ENCODE results near the gene MLN.

DNA sequence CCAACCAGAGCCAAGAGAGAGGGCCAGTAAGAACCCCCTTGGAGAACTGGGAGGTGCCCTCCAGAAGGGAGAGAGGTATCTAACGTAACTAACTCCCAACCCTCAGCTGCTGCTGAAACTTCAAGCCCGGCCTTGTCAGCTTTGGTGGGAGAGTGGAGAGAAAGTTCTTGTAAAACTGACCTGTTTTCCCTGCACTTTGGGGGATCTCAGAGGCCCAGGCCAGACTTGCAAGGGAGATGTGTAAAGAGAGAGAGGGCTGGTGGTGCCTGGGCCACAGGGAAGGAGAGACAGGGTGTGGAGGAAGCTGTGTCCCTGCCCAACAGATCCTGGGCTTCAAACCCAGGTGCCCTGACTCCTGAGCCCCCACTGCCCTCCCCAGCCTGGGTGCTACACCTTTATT lies 39.8 kb downstream of the MLN start:
- TF ChIP-seq, protein P1, sequence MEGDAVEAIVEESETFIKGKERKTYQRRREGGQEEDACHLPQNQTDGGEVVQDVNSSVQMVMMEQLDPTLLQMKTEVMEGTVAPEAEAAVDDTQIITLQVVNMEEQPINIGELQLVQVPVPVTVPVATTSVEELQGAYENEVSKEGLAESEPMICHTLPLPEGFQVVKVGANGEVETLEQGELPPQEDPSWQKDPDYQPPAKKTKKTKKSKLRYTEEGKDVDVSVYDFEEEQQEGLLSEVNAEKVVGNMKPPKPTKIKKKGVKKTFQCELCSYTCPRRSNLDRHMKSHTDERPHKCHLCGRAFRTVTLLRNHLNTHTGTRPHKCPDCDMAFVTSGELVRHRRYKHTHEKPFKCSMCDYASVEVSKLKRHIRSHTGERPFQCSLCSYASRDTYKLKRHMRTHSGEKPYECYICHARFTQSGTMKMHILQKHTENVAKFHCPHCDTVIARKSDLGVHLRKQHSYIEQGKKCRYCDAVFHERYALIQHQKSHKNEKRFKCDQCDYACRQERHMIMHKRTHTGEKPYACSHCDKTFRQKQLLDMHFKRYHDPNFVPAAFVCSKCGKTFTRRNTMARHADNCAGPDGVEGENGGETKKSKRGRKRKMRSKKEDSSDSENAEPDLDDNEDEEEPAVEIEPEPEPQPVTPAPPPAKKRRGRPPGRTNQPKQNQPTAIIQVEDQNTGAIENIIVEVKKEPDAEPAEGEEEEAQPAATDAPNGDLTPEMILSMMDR (IDR thresholded peaks at IDR 0.05; ENCODE audit: low read length): no peak
- no peak for TF ChIP-seq EZH2 (optimal IDR thresholded peaks at IDR 0.05; ENCODE audit: low read depth, low read length)
- no peak for TF ChIP-seq EZH2phosphoT487 (IDR thresholded peaks at IDR 0.05; ENCODE audit: low read length)
